Mesodermal cell (in vitro differentiated cells): Measurements from ENCODE around the gene MRPL2.
A peak's percentile ranks its signal among the peaks of the same experiment; 100 is the strongest.
"Not testable (repeated sequence)": the region's sequence is repeated elsewhere in the genome, so short reads cannot be mapped to it uniquely, and the experiment has no call there.

ENCODE experiments used
- H3K27ac ChIP-seq: 2 replicates; pipeline ENCODE4 v1.7.0; 2013; ENCODE audit warnings: mild to moderate bottlenecking, low read depth, low read length, moderate library complexity; ENCODE audit not compliant: severe bottlenecking
- H3K36me3 ChIP-seq: 2 replicates; pipeline ENCODE4 v1.7.1; 2013; ENCODE audit warnings: mild to moderate bottlenecking, low read length, moderate library complexity; ENCODE audit not compliant: control insufficient read depth, insufficient read depth
- H3K4me1 ChIP-seq: one replicate; pipeline ENCODE4 v1.7.1; 2013; ENCODE audit warnings: mild to moderate bottlenecking, low read length; ENCODE audit not compliant: insufficient read depth, control insufficient read depth, poor library complexity, severe bottlenecking
- H3K4me3 ChIP-seq: 2 replicates; pipeline ENCODE4 v1.7.0; 2013; ENCODE audit warnings: low read length, control low read depth, mild to moderate bottlenecking; ENCODE audit not compliant: insufficient read depth, poor library complexity, severe bottlenecking; ENCODE audit errors: extremely low read depth
- H3K9me3 ChIP-seq: 2 replicates; pipeline ENCODE4 v1.7.1; 2013; ENCODE audit warnings: mild to moderate bottlenecking, low read length, moderate library complexity; ENCODE audit not compliant: control insufficient read depth
- WGBS, 2 experiments: methylation state at CpG; one replicate each; pipeline ENCODE4 v1.1.5; 2013; ENCODE audit warnings: missing lambda C conversion rate in 2 of 2; ENCODE audit not compliant: insufficient coverage in 2 of 2; 5-methylcytosine and 5-hydroxymethylcytosine counted together

Gene MRPL2

DNA sequence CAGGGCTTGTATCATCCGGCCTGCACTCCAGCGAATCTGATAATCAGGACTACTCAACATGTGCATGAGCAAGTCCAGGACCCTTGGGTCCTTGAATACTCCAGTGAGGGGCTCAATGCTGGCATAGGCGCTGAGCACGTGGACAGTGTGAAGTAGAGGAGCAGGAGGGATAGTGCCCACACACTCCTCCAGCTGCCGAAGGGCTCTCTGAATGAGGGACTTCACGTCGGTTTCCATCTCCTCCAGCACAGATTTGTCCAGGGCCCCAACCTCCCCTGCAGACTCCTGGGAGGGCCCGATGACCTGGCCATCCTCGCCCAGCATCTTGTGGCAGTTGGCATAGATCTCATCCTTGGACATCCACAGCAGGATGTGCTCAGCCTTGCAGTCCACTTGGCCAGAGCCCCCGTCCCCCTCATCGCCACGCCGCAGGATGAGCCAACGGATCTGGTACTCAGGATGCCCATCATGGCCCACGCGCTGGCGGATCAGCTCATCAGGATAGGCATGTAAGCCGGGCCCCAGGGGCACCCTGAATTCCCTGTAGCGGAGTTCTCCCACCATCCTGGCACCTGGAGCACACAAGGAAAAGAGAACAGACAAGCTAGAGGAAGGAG is 6.9 kb downstream of the MRPL2 start:
- no peaks in the 10 kb centered on the region for H3K9me3 ChIP-seq
- peak overlapping the region; percentile 92 for H3K27ac ChIP-seq
- WGBS, 2 experiments = 97% methylated on average over 19 of the region's 19 CpGs
- H3K4me1 ChIP-seq = peaks cover 21% of the 10 kb centered on the region
- peak overlapping the region; percentile 89 for H3K4me3 ChIP-seq
- peaks cover 75% of the 10 kb centered on the region for H3K36me3 ChIP-seq

DNA sequence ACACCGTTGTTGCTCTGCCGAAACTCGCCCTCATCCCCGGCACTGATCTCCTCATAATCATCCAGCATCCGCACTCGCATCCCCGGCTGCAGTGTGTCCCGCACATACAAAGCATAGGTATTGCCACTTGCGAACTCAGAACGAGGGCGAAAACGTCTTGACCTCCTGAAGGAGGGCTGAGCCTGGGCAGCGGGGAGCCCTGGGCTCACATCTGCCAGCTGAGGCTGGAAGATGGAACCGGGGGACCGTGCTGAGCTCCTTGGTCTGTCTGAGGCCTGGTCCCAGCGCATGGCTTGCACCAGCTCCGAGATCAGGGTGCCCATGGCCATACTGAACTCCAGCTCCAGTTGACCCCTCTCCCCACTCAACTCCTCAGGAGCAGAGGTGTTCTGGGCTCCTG is 8.3 kb downstream of the MRPL2 start:
- peaks cover 81% of the 10 kb centered on the region for H3K36me3 ChIP-seq
- WGBS, 2 experiments = 94 to 97% methylated on average over 16 to 17 of the region's 17 CpGs
- H3K4me1 ChIP-seq = peaks cover 21% of the 10 kb centered on the region
- no peaks in the 10 kb centered on the region for H3K9me3 ChIP-seq
- H3K4me3 ChIP-seq = no peak overlapping the region
- H3K27ac ChIP-seq = no peak overlapping the region

DNA sequence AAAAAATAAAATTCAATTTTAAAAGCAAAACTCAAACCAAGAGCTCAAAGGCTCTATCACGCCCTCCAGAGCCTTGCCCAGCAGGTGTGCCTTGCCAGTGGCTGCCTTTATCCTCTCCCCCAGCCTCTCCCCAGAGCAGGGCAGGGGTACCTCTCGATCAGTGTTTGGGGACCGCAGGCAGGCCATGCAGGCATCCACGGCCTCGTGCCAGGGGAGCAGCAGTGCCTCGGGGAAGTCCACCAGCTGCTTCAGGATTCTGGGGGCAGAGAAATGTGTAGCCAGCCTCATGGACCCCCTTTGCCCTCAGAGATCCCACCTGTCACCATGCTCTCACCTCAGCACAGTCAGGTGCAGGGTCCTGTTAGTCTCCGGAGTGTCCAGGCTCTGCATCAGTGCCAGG is 11.2 kb downstream of the MRPL2 start:
- WGBS, 2 experiments = 100% methylated on average over 6 to 7 of the region's 7 CpGs
- Histone ChIP-seq H3K9me3 (no peaks in the 10 kb centered on the region), H3K4me1 (peaks cover 20% of the 10 kb centered on the region), H3K4me3 (no peak overlapping the region), H3K27ac (no peak overlapping the region), H3K36me3 (peaks cover 90% of the 10 kb centered on the region)

DNA sequence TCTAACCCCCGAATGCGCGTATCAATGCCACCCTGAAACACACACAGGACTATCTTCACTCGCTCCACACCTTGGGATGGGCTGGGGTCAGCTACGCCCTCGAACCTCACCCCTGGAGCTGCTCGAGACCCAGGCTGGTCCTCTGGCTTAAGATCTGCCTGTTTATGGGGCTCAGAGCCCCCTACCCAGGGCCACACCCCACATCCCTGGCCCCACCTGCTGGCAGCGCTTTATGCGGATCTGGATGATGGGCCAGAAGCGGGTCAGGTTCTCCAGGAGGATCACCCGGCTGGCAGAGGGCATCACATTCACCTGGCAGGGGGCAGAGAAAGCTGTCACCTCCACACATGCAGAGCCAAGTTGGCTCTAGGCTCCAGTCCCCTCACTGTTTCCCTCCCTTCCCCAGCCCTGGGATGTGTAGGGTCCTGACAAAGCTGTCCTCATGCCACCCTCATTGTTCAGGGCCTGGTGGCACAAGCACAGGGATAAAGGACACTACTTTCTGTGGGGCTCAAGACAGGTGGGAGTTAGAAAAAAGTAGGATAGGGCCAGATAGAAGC is 13.8 kb downstream of the MRPL2 start:
- Histone ChIP-seq H3K27ac (no peak overlapping the region), H3K9me3 (no peaks in the 10 kb centered on the region), H3K4me3 (no peak overlapping the region), H3K36me3 (peaks cover 90% of the 10 kb centered on the region), H3K4me1 (no peaks in the 10 kb centered on the region)
- WGBS, 2 experiments = 96% methylated on average over 10 to 11 of the region's 11 CpGs

DNA sequence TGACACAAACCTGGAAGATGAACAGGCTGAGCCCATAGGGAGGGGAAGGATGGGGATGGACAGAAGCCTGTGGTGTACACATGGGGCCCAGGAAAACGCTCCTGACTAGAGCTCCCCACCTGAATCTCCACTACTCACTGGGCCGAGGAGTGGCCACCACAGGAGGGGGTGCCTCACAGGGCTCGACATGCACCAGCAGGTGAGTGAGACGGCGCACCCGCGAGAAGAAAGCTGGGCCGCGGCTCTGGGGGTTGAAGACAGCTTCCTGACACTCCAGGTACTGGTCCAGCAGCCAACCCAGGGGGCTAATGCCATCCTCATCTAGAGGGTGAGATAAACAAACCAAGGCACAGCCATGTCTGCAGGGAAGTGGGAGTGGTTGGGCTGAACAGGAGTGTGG is 15.9 kb downstream of the MRPL2 start:
- peaks cover 91% of the 10 kb centered on the region for H3K36me3 ChIP-seq
- no peaks in the 10 kb centered on the region for H3K4me1 ChIP-seq
- H3K9me3 ChIP-seq = no peaks in the 10 kb centered on the region
- H3K27ac ChIP-seq = no peak overlapping the region
- WGBS, 2 experiments = 96 to 98% methylated on average over 4 to 8 of the region's 9 CpGs
- no peak overlapping the region for H3K4me3 ChIP-seq

DNA sequence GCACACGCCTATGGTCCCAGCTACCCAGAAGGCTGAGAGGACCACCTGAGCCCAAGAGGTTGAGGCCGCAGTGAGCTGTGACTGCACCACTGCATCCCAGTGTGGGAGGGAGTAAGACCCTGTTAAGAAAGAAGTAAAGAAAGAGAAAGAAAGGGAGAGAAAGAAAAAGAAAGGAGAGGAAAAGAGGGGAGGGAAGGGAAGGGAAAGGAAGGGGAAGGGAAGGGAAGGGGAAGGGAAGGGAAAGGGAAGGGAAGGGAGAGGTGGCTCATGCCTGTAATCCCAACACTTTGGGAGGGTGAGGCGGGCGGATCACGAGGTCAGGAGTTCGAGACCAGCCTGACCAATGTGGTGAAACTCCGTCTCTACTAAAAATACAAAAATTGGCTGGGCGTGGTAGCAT is 17.8 kb downstream of the MRPL2 start:
- not testable (repeated sequence) for H3K27ac ChIP-seq, H3K4me3 ChIP-seq, H3K4me1 ChIP-seq, H3K9me3 ChIP-seq
- H3K36me3 ChIP-seq = peaks cover 91% of the 10 kb centered on the region
- 94 to 97% methylated on average over 5 of the region's 8 CpGs for WGBS, 2 experiments

DNA sequence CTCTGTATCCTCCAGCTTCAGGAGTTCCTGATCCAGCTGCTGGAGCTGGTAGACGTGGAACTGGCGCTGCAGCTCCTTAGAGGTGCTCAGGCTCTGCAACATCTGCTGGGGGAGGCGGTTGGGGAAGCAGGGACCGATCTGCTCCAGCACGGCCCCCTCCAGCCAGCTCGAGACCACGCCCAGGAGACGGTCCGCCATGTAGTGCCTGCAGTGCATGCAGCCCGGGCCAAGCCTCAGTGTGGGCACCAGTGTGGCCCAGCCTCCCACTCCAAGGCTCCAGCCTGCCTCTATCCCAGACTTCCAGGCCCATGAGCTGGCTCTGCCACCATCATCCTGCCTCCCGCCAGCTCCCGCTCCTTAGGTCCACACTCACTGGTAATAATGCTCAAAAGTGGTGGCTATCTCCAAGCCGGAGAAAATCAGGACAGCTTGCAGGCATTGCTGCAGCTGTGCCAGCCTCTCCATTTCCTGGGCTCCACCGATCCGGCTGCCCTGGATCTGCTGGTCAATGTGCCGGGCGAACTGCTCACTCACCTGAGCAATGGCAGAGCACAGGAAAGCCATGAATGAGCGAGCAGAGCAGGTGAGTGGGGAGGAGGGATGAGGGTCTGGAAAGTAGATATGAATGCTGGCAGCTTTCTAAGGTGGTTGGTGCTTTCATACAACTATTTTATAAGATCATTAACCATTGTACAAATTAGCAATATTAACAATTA is 18.5 kb downstream of the MRPL2 start:
- no peak overlapping the region for H3K4me3 ChIP-seq
- peaks cover 88% of the 10 kb centered on the region for H3K36me3 ChIP-seq
- H3K27ac ChIP-seq = no peak overlapping the region
- no peaks in the 10 kb centered on the region for H3K9me3 ChIP-seq
- no peaks in the 10 kb centered on the region for H3K4me1 ChIP-seq
- 91 to 95% methylated on average over 13 to 18 of the region's 18 CpGs for WGBS, 2 experiments

DNA sequence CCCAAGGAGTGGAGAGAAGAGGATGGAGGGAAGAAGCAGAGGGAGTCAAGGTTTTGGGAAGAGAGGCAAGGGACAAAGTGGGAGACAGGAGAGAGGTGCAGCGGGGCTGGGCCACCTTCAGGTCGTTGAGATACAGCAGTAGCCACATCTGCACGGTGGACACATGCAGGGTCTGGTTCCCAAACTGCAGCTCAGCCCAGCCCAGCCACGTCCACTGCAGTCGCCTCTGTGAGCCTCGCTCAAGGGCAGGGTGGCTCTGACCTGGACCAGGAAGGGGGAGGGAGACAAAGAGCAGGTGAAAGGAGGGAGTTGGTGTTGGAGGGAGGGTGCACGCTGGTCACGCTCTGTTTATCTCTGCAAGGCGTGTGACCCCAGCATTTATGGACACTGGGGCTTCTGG is 20.5 kb downstream of the MRPL2 start:
- Histone ChIP-seq H3K9me3 (no peaks in the 10 kb centered on the region), H3K27ac (no peak overlapping the region), H3K36me3 (peaks cover 88% of the 10 kb centered on the region), H3K4me3 (no peak overlapping the region), H3K4me1 (no peaks in the 10 kb centered on the region)
- WGBS, 2 experiments = 95 to 97% methylated on average over 9 of the region's 9 CpGs

DNA sequence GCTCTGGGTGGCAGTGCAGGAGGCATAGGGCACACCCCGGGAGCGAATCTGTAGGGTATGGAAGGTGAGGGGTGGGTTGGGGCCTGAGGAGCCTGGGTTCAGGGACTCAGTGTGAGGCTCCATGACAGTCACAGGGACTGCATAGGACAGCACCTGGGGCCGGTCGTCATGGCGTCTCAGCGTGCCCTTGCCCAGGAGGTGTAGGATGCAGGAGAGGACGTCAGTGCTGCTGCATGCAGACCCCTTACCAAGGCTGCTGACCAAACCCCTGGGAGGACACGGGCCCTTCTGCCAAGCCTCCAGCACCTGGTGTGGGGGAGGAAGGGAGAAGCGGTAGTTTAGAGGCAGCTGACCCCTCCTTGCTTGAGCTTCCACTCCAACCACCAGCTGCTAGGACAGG is 21.5 kb downstream of the MRPL2 start:
- peaks cover 87% of the 10 kb centered on the region for H3K36me3 ChIP-seq

DNA sequence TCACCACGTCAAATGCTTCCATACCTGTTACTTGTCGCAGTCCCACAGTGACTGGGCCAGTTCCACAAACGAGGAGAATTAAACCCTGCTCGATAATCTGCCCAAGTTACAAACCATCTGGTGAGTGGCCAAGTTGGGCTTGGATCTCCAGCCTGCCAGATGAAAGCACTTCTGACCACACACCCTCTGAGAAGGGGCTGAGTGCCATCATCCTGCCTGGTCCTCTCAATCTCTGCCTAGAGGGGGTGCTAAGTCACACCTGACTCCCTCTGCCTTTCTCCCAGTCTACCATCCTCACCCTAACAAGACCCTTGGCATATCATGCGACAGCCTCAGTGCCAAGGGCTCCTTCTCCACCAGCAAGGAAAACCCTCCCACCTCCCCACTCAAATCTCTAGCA is 22.0 kb downstream of the MRPL2 start:
- Histone ChIP-seq H3K27ac (no peak overlapping the region), H3K36me3 (peaks cover 87% of the 10 kb centered on the region), H3K4me3 (no peak overlapping the region), H3K4me1 (no peaks in the 10 kb centered on the region), H3K9me3 (no peaks in the 10 kb centered on the region)
- 75 to 84% methylated on average over 4 to 5 of the region's 5 CpGs for WGBS, 2 experiments

More for the DNA sequence above, 21.5 kb downstream of the MRPL2 start:
- Histone ChIP-seq H3K9me3 (no peaks in the 10 kb centered on the region), H3K4me3 (no peak overlapping the region), H3K4me1 (no peaks in the 10 kb centered on the region), H3K27ac (no peak overlapping the region)
- 91 to 96% methylated on average over 8 to 9 of the region's 9 CpGs for WGBS, 2 experiments

DNA sequence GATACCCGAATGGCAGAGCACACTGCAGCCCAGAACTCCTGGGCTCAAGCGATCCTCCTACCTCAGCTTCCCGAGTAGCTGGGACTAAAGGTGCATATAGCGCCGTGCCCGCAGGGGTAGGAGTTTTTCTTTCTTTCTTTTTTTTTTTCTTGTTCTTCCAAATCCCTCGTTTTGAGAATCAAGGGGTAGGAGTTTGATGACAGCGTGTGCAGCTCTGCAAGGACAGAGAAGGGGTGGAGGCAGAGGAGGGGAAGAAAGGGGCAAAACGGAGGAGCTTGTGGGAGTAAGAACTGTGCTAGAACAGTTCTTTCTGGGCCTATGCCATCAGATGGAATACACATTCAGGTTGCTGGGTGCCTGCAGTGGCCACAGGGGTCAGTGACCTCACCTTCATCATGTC is 22.5 kb downstream of the MRPL2 start:
- peaks cover 85% of the 10 kb centered on the region for H3K36me3 ChIP-seq
- no peak overlapping the region for H3K4me3 ChIP-seq
- H3K4me1 ChIP-seq = no peaks in the 10 kb centered on the region
- no peak overlapping the region for H3K27ac ChIP-seq
- H3K9me3 ChIP-seq = no peaks in the 10 kb centered on the region
- 100% methylated on average over 3 to 4 of the region's 9 CpGs for WGBS, 2 experiments
